WERI-Rb-1 (cell line): ENCODE data around the gene FLNB.
A peak's percentile ranks its signal among the peaks of the same experiment; 100 is the strongest.

ENCODE experiments used
- DNase-seq: peaks from one replicate; pipeline ENCODE4 v3.0.0-alpha.2; 2020
- H3K27ac ChIP-seq: fragments of 250-450 bp; sonication (Bioruptor Pico); 2 replicates; pipeline ENCODE4 v1.5.1; 2020; ENCODE audit warnings: mild to moderate bottlenecking, moderate library complexity
- H3K27me3 ChIP-seq: fragments of 250-450 bp; sonication (Bioruptor Pico); 2 replicates; pipeline ENCODE4 v1.5.1; 2021; ENCODE audit warnings: mild to moderate bottlenecking, low read depth, moderate library complexity; ENCODE audit not compliant: insufficient read depth, severe bottlenecking
- H3K36me3 ChIP-seq: fragments of 250-450 bp; sonication (Bioruptor Pico); 2 replicates; pipeline ENCODE4 v1.5.1; 2020; ENCODE audit warnings: mild to moderate bottlenecking, moderate library complexity
- H3K4me3 ChIP-seq: 2 replicates; pipeline ENCODE4 v1.5.1; 2011; ENCODE audit warnings: low read depth, mild to moderate bottlenecking, control low read depth, low read length
- H3K9me3 ChIP-seq: fragments of 250-450 bp; sonication (Bioruptor Pico); 2 replicates; pipeline ENCODE4 v1.5.1; 2021; ENCODE audit warnings: mild to moderate bottlenecking, moderate library complexity; ENCODE audit not compliant: severe bottlenecking
- CTCF ChIP-seq: IDR thresholded peaks from 2 replicates; pipeline ENCODE4 v1.5.1; 2011; ENCODE audit warnings: low read depth, mild to moderate bottlenecking, control low read depth, inconsistent platforms, low read length

FLNB gene

GRCh38 chr3:58152225-58153015, 144.2 kb downstream of the FLNB start:
- no peak overlapping the region for H3K27ac ChIP-seq
- peaks cover 16% of the 10 kb centered on the region for H3K36me3 ChIP-seq
- DNase-seq: peak; percentile 40
- H3K27me3 ChIP-seq: no peaks in the 10 kb centered on the region
- no peaks in the 10 kb centered on the region for H3K9me3 ChIP-seq
- no peak for TF ChIP-seq CTCF
- H3K4me3 ChIP-seq: no peak overlapping the region

GRCh38 chr3:58153371-58153770, 145.1 kb downstream of the FLNB start:
- no peak for DNase-seq
- H3K4me3 ChIP-seq: no peak overlapping the region
- H3K27me3 ChIP-seq: no peaks in the 10 kb centered on the region
- TF ChIP-seq CTCF: no peak
- H3K27ac ChIP-seq: no peak overlapping the region
- peaks cover 16% of the 10 kb centered on the region for H3K36me3 ChIP-seq
- H3K9me3 ChIP-seq: no peaks in the 10 kb centered on the region

GRCh38 chr3:58154626-58155449, 146.6 kb downstream of the FLNB start:
- Histone ChIP-seq H3K9me3 (no peaks in the 10 kb centered on the region), H3K36me3 (peaks cover 6% of the 10 kb centered on the region), H3K4me3 (no peak overlapping the region), H3K27me3 (no peaks in the 10 kb centered on the region), H3K27ac (no peak overlapping the region)
- DNase-seq: no peak
- no peak for TF ChIP-seq CTCF

- Histone ChIP-seq H3K36me3 (peaks cover 5% of the 10 kb centered on the region; the same call in 1 of the 2 replicates), H3K27me3 (no peaks in the 10 kb centered on the region), H3K27ac (no peak overlapping the region), H3K9me3 (no peaks in the 10 kb centered on the region), H3K4me3 (no peak overlapping the region)
- DNase-seq: no peak
- TF ChIP-seq CTCF: no peak
Measured at GRCh38 chr3:58155838-58156237, 147.6 kb downstream of the FLNB start.

GRCh38 chr3:58157700-58158099, 149.5 kb downstream of the FLNB start:
- Histone ChIP-seq H3K27ac (no peak overlapping the region), H3K9me3 (no peaks in the 10 kb centered on the region), H3K4me3 (no peak overlapping the region), H3K36me3 (peaks cover 5% of the 10 kb centered on the region; the same call in 1 of the 2 replicates), H3K27me3 (no peaks in the 10 kb centered on the region)
- peak; percentile 20 for DNase-seq
- TF ChIP-seq CTCF: no peak
